Peyer's patch (tissue), 4 donors: ENCODE results near the gene TBX5. TPM values are rescaled to one million over a fixed set of nuclear protein-coding genes. Genes with fewer than 3 reads are reported as not detected.

Source experiments
- DNase-seq, 3 donors: peaks; one replicate each; pipeline ENCODE4 v3.0.0-alpha.2; 2017 to 2019
- H3K27ac ChIP-seq, 4 donors: fragments of 200-600 bp; sonication (generic); one replicate each; pipeline ENCODE4 v1.5.1; 2016 to 2019
- H3K27me3 ChIP-seq, 2 donors: fragments of 200-600 bp; sonication (generic); one replicate each; pipeline ENCODE4 v1.5.1; 2019
- H3K36me3 ChIP-seq, 3 donors: fragments of 200-600 bp; sonication (generic); one replicate each; pipeline ENCODE4 v1.5.1; 2016 to 2019
- H3K4me1 ChIP-seq, 4 donors: fragments of 200-600 bp; sonication (generic); one replicate each; pipeline ENCODE4 v1.5.1; 2016 to 2019
- H3K4me3 ChIP-seq, 4 donors: fragments of 200-600 bp; sonication (generic); 1 replicate in 3 of 4; 2 replicates in 1 of 4; pipeline ENCODE4 v1.5.1; 2016 to 2019; ENCODE audit warnings: mild to moderate bottlenecking in 1 of 4
- H3K9me3 ChIP-seq, 4 donors: fragments of 200-600 bp; sonication (generic); one replicate each; pipeline ENCODE4 v1.5.1; 2016 to 2019; ENCODE audit warnings: mild to moderate bottlenecking in 1 of 4
- CTCF ChIP-seq, 6 experiments: fragments of 450-650 bp in 4 of 6; fragments of 200-600 bp in 2 of 6; sonication (generic) in 1 of 6; IDR thresholded peaks; one replicate each; pipeline ENCODE4 v1.5.1; 2017 to 2019; ENCODE audit warnings: antibody characterized with exemption in 6 of 6, mild to moderate bottlenecking in 3 of 6, moderate library complexity in 1 of 6
- POLR2A ChIP-seq, 2 donors: fragments of 450-650 bp; IDR thresholded peaks; one replicate each; pipeline ENCODE4 v1.5.1; 2017; ENCODE audit warnings: antibody characterized with exemption in 2 of 2, mild to moderate bottlenecking in 2 of 2, moderate library complexity in 2 of 2
- total RNA-seq, 4 donors: library from RNA; depleted of rRNA; stranded (reverse); fragments of >200 nt; gene quantifications; one replicate each; pipeline ENCODE4 v1.1.0, GENCODE V29; 2016

TBX5 gene
- total RNA-seq, 4 donors from 2014 or later, result not detected

- no peak for TF ChIP-seq POLR2A (IDR thresholded peaks at IDR 0.05)
- TF ChIP-seq CTCF (IDR thresholded peaks at IDR 0.05), result no peak
These were observed 6.2 kb downstream of the TBX5 start for GRCh38 chr12:114399664-114400211.

GRCh38 chr12:114397978-114398881 is 7.7 kb downstream of the TBX5 start:
- Histone ChIP-seq H3K9me3 (no peaks in the 10 kb centered on the region), H3K27me3 (peaks cover 0 to 37% of the 10 kb centered on the region in 2 donors), H3K36me3 (no peaks in the 10 kb centered on the region), H3K27ac (no peak overlapping the region), H3K4me1 (peaks cover 0 to 8% (median 0%) of the 10 kb centered on the region in 4 donors), H3K4me3 (no peak overlapping the region)
- no peak for TF ChIP-seq POLR2A (IDR thresholded peaks at IDR 0.05)
- no peak for TF ChIP-seq CTCF (IDR thresholded peaks at IDR 0.05)
- DNase-seq, result no peak

More at GRCh38 chr12:114399664-114400211, 6.2 kb downstream of the TBX5 start:
- H3K36me3 ChIP-seq, result no peaks in the 10 kb centered on the region
- H3K27me3 ChIP-seq, result peaks cover 0 to 49% of the 10 kb centered on the region in 2 donors
- no peak for DNase-seq
- peaks cover 0 to 8% (median 0%) of the 10 kb centered on the region in 4 donors for H3K4me1 ChIP-seq
- no peak overlapping the region for H3K4me3 ChIP-seq
- H3K9me3 ChIP-seq, result no peaks in the 10 kb centered on the region
- H3K27ac ChIP-seq, result no peak overlapping the region

GRCh38 chr12:114396869-114397719 is 8.8 kb downstream of the TBX5 start:
- H3K27ac ChIP-seq, result no peak overlapping the region
- H3K9me3 ChIP-seq, result no peaks in the 10 kb centered on the region
- TF ChIP-seq POLR2A (IDR thresholded peaks at IDR 0.05) (no peak), CTCF (IDR thresholded peaks at IDR 0.05) (no peak)
- DNase-seq, result no peak
- H3K36me3 ChIP-seq, result no peaks in the 10 kb centered on the region
- no peak overlapping the region for H3K4me3 ChIP-seq
- H3K27me3 ChIP-seq, result peaks cover 0 to 32% of the 10 kb centered on the region in 2 donors
- peaks cover 0 to 8% (median 0%) of the 10 kb centered on the region in 4 donors for H3K4me1 ChIP-seq

- H3K9me3 ChIP-seq, result no peaks in the 10 kb centered on the region
- DNase-seq, result no peak
- no peak overlapping the region for H3K27ac ChIP-seq
- TF ChIP-seq CTCF (IDR thresholded peaks at IDR 0.05), result no peak
- TF ChIP-seq POLR2A (IDR thresholded peaks at IDR 0.05), result no peak
- H3K36me3 ChIP-seq, result no peaks in the 10 kb centered on the region
- H3K4me3 ChIP-seq, result no peak overlapping the region
- H3K27me3 ChIP-seq, result peaks cover 0 to 32% of the 10 kb centered on the region in 2 donors
- peaks cover 0 to 8% (median 0%) of the 10 kb centered on the region in 4 donors for H3K4me1 ChIP-seq
These were observed 9.6 kb downstream of the TBX5 start for GRCh38 chr12:114396153-114396868.

- H3K4me3 ChIP-seq, result no peak overlapping the region
- no peaks in the 10 kb centered on the region for H3K9me3 ChIP-seq
- H3K4me1 ChIP-seq, result peaks cover 0 to 5% (median 0%) of the 10 kb centered on the region in 4 donors
- H3K36me3 ChIP-seq, result no peaks in the 10 kb centered on the region
- no peak for DNase-seq
- TF ChIP-seq CTCF (IDR thresholded peaks at IDR 0.05), result no peak
- TF ChIP-seq POLR2A (IDR thresholded peaks at IDR 0.05), result no peak
- no peak overlapping the region for H3K27ac ChIP-seq
- H3K27me3 ChIP-seq, result peaks cover 0 to 32% of the 10 kb centered on the region in 2 donors
These were observed 10.2 kb downstream of the TBX5 start for GRCh38 chr12:114395755-114396152.
